A673 (cell line): ENCODE measurements around the gene IGF1R.

Experiments
- CTCF ChIP-seq: fragments of 300-800, 200-600 bp; sonication (generic); conservative IDR thresholded peaks from 2 replicates; pipeline ENCODE4 v1.5.1; 2017; ENCODE audit warnings: low read depth, mild to moderate bottlenecking, antibody characterized with exemption, low read length, moderate library complexity, mixed read lengths
- EZH2 ChIP-seq: fragments of 200-600 bp; sonication (generic); IDR thresholded peaks from 2 replicates; pipeline ENCODE4 v1.6.1; 2017; ENCODE audit warnings: borderline replicate concordance, low read depth, mild to moderate bottlenecking, mixed read lengths, antibody characterized with exemption, low read length; ENCODE audit not compliant: poor library complexity, severe bottlenecking

DNA sequence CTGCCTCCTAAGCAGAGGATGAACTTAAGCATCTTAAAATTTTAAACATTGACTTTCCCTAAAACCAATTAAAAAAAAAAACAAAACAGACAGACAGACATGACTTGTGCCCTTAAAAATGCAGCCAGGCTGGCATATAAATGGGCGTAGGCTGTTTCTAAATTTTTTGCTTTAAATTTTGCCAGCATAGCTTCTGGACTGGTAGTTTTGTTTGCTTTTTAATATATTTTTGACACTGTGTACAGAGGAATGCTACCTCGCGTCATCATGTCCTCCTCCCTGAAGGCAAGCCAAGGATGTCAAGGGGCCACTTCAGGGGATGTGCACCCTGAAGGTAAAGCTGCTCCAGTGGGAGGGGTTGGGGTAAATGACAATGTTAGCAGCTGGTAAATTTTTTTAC is 224.4 kb downstream of the IGF1R start:
- TF ChIP-seq CTCF (no peak), EZH2 (no peak)
